H1 (cell line): ENCODE data around the gene PTH1R. TPM values are rescaled to one million over a fixed set of nuclear protein-coding genes. Genes with fewer than 3 reads are reported as not detected.

Experiments
- CTCF ChIA-PET: fragments of 300-600 bp; sonication (Branson Sonifier 250); formaldehyde crosslinking; loops from one replicate; lab custom pipeline; 2021; ENCODE audit not compliant: partially characterized antibody; lab: Charles Lee
- POLR2A ChIA-PET: fragments of 300-600 bp; sonication (Branson Sonifier 250); formaldehyde crosslinking; loops from one replicate; lab custom pipeline; 2021; ENCODE audit warnings: inconsistent platforms; ENCODE audit not compliant: partially characterized antibody; lab: Charles Lee
- DNase-seq, 2 experiments: peaks; one replicate each; pipeline versions ENCODE4 v3.0.0 to v3.0.0-alpha.2; 2010 to 2022; ENCODE audit warnings: low spot score in 2 of 2, low read depth in 1 of 2, mixed read lengths in 1 of 2
- FAIRE-seq: peaks from 2 replicates; lab custom pipeline; 2011; peaks lifted over from hg19 to GRCh38; lab: Jason Lieb, UNC
- H2AFZ ChIP-seq: 2 replicates; pipeline ENCODE4 v1.8.1; 2012; ENCODE audit warnings: low read length, inconsistent platforms
- H2AK5ac ChIP-seq: 2 replicates; pipeline ENCODE4 v1.6.1; 2013; ENCODE audit warnings: low read depth, low read length
- H2BK120ac ChIP-seq: replicated peaks from 2 replicates; pipeline ENCODE3; 2013; ENCODE audit warnings: low read depth, low read length, inconsistent platforms
- H2BK12ac ChIP-seq: 2 replicates; pipeline ENCODE4 v1.6.1; 2013; ENCODE audit warnings: low read depth, low read length
- H2BK15ac ChIP-seq: 2 replicates; pipeline ENCODE4 v1.6.1; 2013; ENCODE audit warnings: low read length
- H2BK20ac ChIP-seq: 2 replicates; pipeline ENCODE4 v1.6.1; 2013; ENCODE audit warnings: low read length
- H2BK5ac ChIP-seq: 2 replicates; pipeline ENCODE4 v1.6.1; 2013; ENCODE audit warnings: low read depth, low read length
- H3K14ac ChIP-seq: 2 replicates; pipeline ENCODE4 v1.6.1; 2013; ENCODE audit warnings: inconsistent platforms; ENCODE audit not compliant: insufficient read length
- H3K18ac ChIP-seq: 2 replicates; pipeline ENCODE4 v1.6.1; 2013; ENCODE audit warnings: low read length; ENCODE audit errors: extremely low read depth
- H3K23ac ChIP-seq: 2 replicates; pipeline ENCODE4 v1.6.1; 2013; ENCODE audit warnings: inconsistent platforms; ENCODE audit not compliant: insufficient read length
- H3K23me2 ChIP-seq: 2 replicates; pipeline ENCODE4 v1.6.1; 2013; ENCODE audit warnings: low read depth, low read length
- H3K27ac ChIP-seq: 2 replicates; pipeline ENCODE4 v1.6.1; 2011; ENCODE audit warnings: low read depth, low read length, inconsistent platforms
- H3K27me3 ChIP-seq, 4 experiments: replicated peaks in 1 of 4; 1 replicate in 1 of 4; 2 replicates in 3 of 4; pipeline versions ENCODE4 v1.6.1 to v1.8.1; 2011 to 2013; ENCODE audit warnings: low read length in 3 of 4, mild to moderate bottlenecking in 3 of 4, inconsistent platforms in 2 of 4, mixed read lengths in 2 of 4, moderate library complexity in 1 of 4; ENCODE audit not compliant: control insufficient read depth in 3 of 4, insufficient read depth in 3 of 4; ENCODE audit errors: extremely low read depth in 1 of 4
- H3K36me3 ChIP-seq, 4 experiments: 2 replicates each; pipeline versions ENCODE4 v1.6.1 to v1.8.1; 2011 to 2013; ENCODE audit warnings: mild to moderate bottlenecking in 4 of 4, low read length in 3 of 4, moderate library complexity in 2 of 4, control low read depth in 1 of 4, inconsistent platforms in 1 of 4; ENCODE audit not compliant: insufficient read depth in 4 of 4, control insufficient read depth in 2 of 4
- H3K4ac ChIP-seq: replicated peaks from 2 replicates; pipeline ENCODE3; 2013; ENCODE audit warnings: low read length, low read depth, mixed read lengths, inconsistent platforms; ENCODE audit not compliant: insufficient read length
- H3K4me1 ChIP-seq, 4 experiments: replicated peaks in 1 of 4; 1 replicate in 1 of 4; 2 replicates in 3 of 4; pipeline versions ENCODE4 v1.6.1 to v1.8.1; 2011 to 2013; ENCODE audit warnings: low read length in 3 of 4, inconsistent platforms in 2 of 4, mixed read lengths in 1 of 4; ENCODE audit not compliant: insufficient read depth in 4 of 4, control insufficient read depth in 3 of 4
- H3K4me2 ChIP-seq, 2 experiments: 2 replicates each; pipeline versions ENCODE4 v1.6.1 to v1.8.1; 2011 to 2013; ENCODE audit warnings: low read depth in 2 of 2, low read length in 2 of 2, control low read depth in 1 of 2, inconsistent platforms in 1 of 2, mild to moderate bottlenecking in 1 of 2; ENCODE audit not compliant: insufficient read depth in 1 of 2
- H3K4me3 ChIP-seq, 4 experiments: fragments of 200-600, 300-600 bp in 1 of 4; sonication (generic), shearing (Covaris generic), sonication (Bioruptor Twin) in 1 of 4; 2 replicates each; pipeline versions ENCODE4 v1.5.1 to v1.8.1; 2011 to 2016; ENCODE audit warnings: low read length in 4 of 4, low read depth in 3 of 4, control low read depth in 2 of 4, inconsistent platforms in 2 of 4, mild to moderate bottlenecking in 2 of 4, mixed read lengths in 1 of 4, moderate library complexity in 1 of 4; ENCODE audit not compliant: insufficient read depth in 2 of 4; ENCODE audit errors: extremely low read depth in 1 of 4
- H3K56ac ChIP-seq: replicated peaks from 2 replicates; pipeline ENCODE3; 2013; ENCODE audit warnings: low read depth, mild to moderate bottlenecking, mixed read lengths, low read length, inconsistent platforms; ENCODE audit not compliant: insufficient read length
- H3K79me1 ChIP-seq: 2 replicates; pipeline ENCODE4 v1.6.1; 2013; ENCODE audit warnings: low read depth, low read length, control low read depth
- H3K79me2 ChIP-seq, 2 experiments: 2 replicates each; pipeline versions ENCODE4 v1.6.1 to v1.8.1; 2012 to 2013; ENCODE audit warnings: low read length in 2 of 2, mild to moderate bottlenecking in 2 of 2, inconsistent platforms in 1 of 2; ENCODE audit not compliant: insufficient read depth in 2 of 2, control insufficient read depth in 1 of 2
- H3K9ac ChIP-seq, 4 experiments: replicated peaks in 1 of 4; 1 replicate in 1 of 4; 2 replicates in 3 of 4; pipeline versions ENCODE4 v1.6.1 to v1.8.1; 2011 to 2013; ENCODE audit warnings: low read depth in 3 of 4, low read length in 3 of 4, control low read depth in 2 of 4, mild to moderate bottlenecking in 2 of 4, moderate library complexity in 2 of 4, inconsistent platforms in 1 of 4; ENCODE audit errors: extremely low read depth in 1 of 4
- H3K9me3 ChIP-seq, 2 experiments: 2 replicates each; pipeline versions ENCODE4 v1.6.1 to v1.8.1; 2012 to 2013; ENCODE audit warnings: mild to moderate bottlenecking in 2 of 2, moderate library complexity in 2 of 2, control low read depth in 1 of 2, inconsistent platforms in 1 of 2, low read depth in 1 of 2, low read length in 1 of 2, mixed read lengths in 1 of 2; ENCODE audit not compliant: insufficient read depth in 2 of 2
- H4K20me1 ChIP-seq, 2 experiments: replicated peaks in 1 of 2; 2 replicates each; pipeline versions ENCODE3 to v1.8.1; 2011 to 2013; ENCODE audit warnings: inconsistent platforms in 2 of 2, low read length in 2 of 2, mild to moderate bottlenecking in 1 of 2; ENCODE audit not compliant: insufficient read depth in 2 of 2, control insufficient read depth in 1 of 2
- H4K5ac ChIP-seq: 2 replicates; pipeline ENCODE4 v1.6.1; 2013; ENCODE audit warnings: low read length, low read depth, mixed read lengths, inconsistent platforms; ENCODE audit not compliant: insufficient read length
- H4K8ac ChIP-seq: 2 replicates; pipeline ENCODE4 v1.8.0; 2013; ENCODE audit warnings: mild to moderate bottlenecking, moderate library complexity, low read length, inconsistent platforms; ENCODE audit not compliant: insufficient read depth; ENCODE audit errors: extremely low read depth
- H4K91ac ChIP-seq: replicated peaks from 2 replicates; pipeline ENCODE3; 2013; ENCODE audit warnings: low read length, mixed read lengths, inconsistent platforms; ENCODE audit not compliant: insufficient read length
- KDM1A ChIP-seq: fragments of 200-600, 300-600 bp; sonication (generic); IDR thresholded peaks from 2 replicates; pipeline ENCODE4 v1.7.1; 2016; ENCODE audit warnings: mild to moderate bottlenecking, low read length, borderline replicate concordance
- WGBS, 2 experiments: shearing (Covaris generic) in 1 of 2; methylation state at CpG; one replicate each; pipeline versions ENCODE4 v1.1.6 to v1.1.7; 2013 to 2015; ENCODE audit warnings: low lambda C conversion rate in 2 of 2, mixed read lengths in 2 of 2, inconsistent platforms in 1 of 2, low coverage in 1 of 2, missing lambda C conversion rate in 1 of 2; ENCODE audit not compliant: insufficient replicate concordance in 2 of 2, insufficient coverage in 1 of 2, insufficient read length in 1 of 2; ENCODE audit errors: extremely low coverage in 1 of 2, missing lambda C conversion rate in 1 of 2; 5-methylcytosine and 5-hydroxymethylcytosine counted together
- polyA plus RNA-seq, 7 experiments: library from polyadenylated mRNA; depleted of rRNA in 3 of 7; stranded (reverse) in 5 of 7; unstranded in 2 of 7; fragments of >200 nt in 5 of 7; fragments of 200-250 nt in 2 of 7; gene quantifications; 1 replicate in 5 of 7; 2 replicates in 1 of 7; 4 replicates in 1 of 7; pipeline versions ENCODE4 v1.2.1 to v1.2.3, GENCODE V29; 2011 to 2013; ENCODE audit warnings: missing spikeins in 2 of 7, mixed read lengths in 2 of 7
- total RNA-seq: library from RNA; stranded (reverse); fragmentation: NEBNext Ultra II Directional; extraction: Animal tissue kit (Norgen Biotek cat#: 25700); gene quantifications from 2 replicates; pipeline ENCODE4 v1.2.1, GENCODE V29; 2021

Gene PTH1R
- total and polyA plus RNA-seq, 2 of the 8 experiments (the other 6 are each of a cell fraction or from before 2014, with no cell fraction given) = 0.57 to 1.5 TPM

GRCh38 chr3:46891132-46891531 is 13.6 kb downstream of the PTH1R start:
- POLR2A ChIA-PET = interaction anchor here (1.2 kb wide), 1 partner anchor 9 kb away, joined by 4 read pairs; no protein-coding TSS in a partner anchor
- Histone ChIP-seq H3K14ac (no peak overlapping the region), H2BK12ac (peak overlapping the region; percentile 84; the same call in 1 of the 2 replicates), H4K91ac (no peak overlapping the region), H3K4me3 (no peak overlapping the region), H4K8ac (no peak overlapping the region), H4K5ac (no peak overlapping the region), H3K4ac (no peak overlapping the region), H2BK120ac (no peak overlapping the region), H3K23me2 (peaks cover 4% of the 10 kb centered on the region; the same call in 1 of the 2 replicates), H3K27ac (no peak overlapping the region), H2AFZ (no peak overlapping the region), H3K9me3 (no peaks in the 10 kb centered on the region), H2BK20ac (0 out of 2 replicates have a peak overlapping the region, but pooled peaks have one; percentile 1), H2AK5ac (peak overlapping the region; percentile 94; the same call in 1 of the 2 replicates), H3K4me2 (no peak overlapping the region; a peak in 1 of 4 replicates), H3K9ac (no peak overlapping the region), H3K79me2 (no peaks in the 10 kb centered on the region), H3K4me1 (peaks cover 4 to 22% (median 17%) of the 10 kb centered on the region in 4 experiments), H3K27me3 (peaks cover 15 to 70% (median 52%) of the 10 kb centered on the region in 4 experiments), H3K23ac (no peak overlapping the region), H4K20me1 (peaks cover 0 to 5% of the 10 kb centered on the region in 2 experiments), H3K56ac (no peak overlapping the region), H3K36me3 (no peaks in the 10 kb centered on the region), H2BK15ac (no peak overlapping the region), H2BK5ac (no peak overlapping the region), H3K18ac (no peak overlapping the region), H3K79me1 (no peaks in the 10 kb centered on the region)
- no peak for DNase-seq
- 83% methylated on average over 3 of the region's 3 CpGs; no CpG with 5 or more reads in 1 of the 2 experiments for WGBS, 2 experiments
- CTCF ChIA-PET = interaction anchor here (0.9 to 13.3 kb wide), 10 partner anchors 9 to 196 kb away, joined by 3 to 91 read pairs (median 8); partner anchors contain the start of gene PTH1R
- FAIRE-seq = no peak
- no peak for TF ChIP-seq KDM1A
